HG03196 (cell line): Measurements from ENCODE around the gene MED20.

ENCODE experiments used
- ATAC-seq: cut with Tn5 transposase; IDR thresholded peaks from one replicate; pipeline ENCODE4 v1.9.1; 2021; ENCODE audit not compliant: unreplicated experiment

The MED20 gene

GRCh38 chr6:41858703-41859102 is 62.2 kb downstream of the MED20 start:
- no peak for ATAC-seq
